Measurements from ENCODE around the gene ARID3B. TPM values are rescaled to one million over a fixed set of nuclear protein-coding genes. Genes with fewer than 3 reads are reported as not detected.
A peak's percentile ranks its signal among the peaks of the same experiment; 100 is the strongest.
"Not testable (repeated sequence)": the region's sequence is repeated elsewhere in the genome, so short reads cannot be mapped to it uniquely, and the experiment has no call there.

Gene ARID3B
- total and polyA plus RNA-seq, 12 donors, result 1.0 to 7.1 (median 3.5) TPM

DNA sequence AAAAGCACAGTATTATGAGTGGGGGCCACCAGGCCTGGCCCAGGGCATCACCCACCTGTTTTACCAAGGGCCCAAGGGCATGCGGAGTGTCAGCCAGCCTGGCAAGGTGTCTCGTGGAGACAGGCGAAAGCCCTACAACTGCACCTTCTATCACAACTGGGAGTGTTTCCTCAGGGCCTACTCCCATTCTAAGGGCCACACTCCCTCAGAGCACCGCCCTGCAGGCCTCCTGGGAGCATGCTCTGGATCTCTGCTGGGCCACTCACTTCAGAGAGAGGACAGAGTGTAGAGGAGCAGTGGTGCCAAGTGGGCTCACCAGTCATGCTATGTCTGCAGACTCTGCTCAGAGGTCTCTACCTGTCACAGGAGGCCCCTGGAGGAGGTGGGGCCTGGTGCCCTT, 53.4 kb downstream of the ARID3B start:
- H3K4me3 ChIP-seq, result no peak overlapping the region
- intact Hi-C loops (cut with DNase I), result no loop called here

GRCh38 chr15:74595271-74595670, 54.3 kb downstream of the ARID3B start:
- intact Hi-C loops (cut with DNase I), result no loop called here
- Histone ChIP-seq H3K4me3 (no peak overlapping the region), H3K4me1 (replicated peaks in 1 of 2) (peaks cover 13 to 21% of the 10 kb centered on the region in 2 donors), H3K27me3 (no peaks in the 10 kb centered on the region), H3K36me3 (replicated peaks in 1 of 2) (peaks cover 0 to 15% of the 10 kb centered on the region in 2 donors), H3K27ac (no peak overlapping the region), H3K9me3 (replicated peaks in 1 of 3) (no peaks in the 10 kb centered on the region)
- DNase-seq, result no peak
- 92 to 97% (median 94%) methylated on average over 4 to 5 of the region's 5 CpGs for WGBS, 4 donors
- TF ChIP-seq, protein P1, sequence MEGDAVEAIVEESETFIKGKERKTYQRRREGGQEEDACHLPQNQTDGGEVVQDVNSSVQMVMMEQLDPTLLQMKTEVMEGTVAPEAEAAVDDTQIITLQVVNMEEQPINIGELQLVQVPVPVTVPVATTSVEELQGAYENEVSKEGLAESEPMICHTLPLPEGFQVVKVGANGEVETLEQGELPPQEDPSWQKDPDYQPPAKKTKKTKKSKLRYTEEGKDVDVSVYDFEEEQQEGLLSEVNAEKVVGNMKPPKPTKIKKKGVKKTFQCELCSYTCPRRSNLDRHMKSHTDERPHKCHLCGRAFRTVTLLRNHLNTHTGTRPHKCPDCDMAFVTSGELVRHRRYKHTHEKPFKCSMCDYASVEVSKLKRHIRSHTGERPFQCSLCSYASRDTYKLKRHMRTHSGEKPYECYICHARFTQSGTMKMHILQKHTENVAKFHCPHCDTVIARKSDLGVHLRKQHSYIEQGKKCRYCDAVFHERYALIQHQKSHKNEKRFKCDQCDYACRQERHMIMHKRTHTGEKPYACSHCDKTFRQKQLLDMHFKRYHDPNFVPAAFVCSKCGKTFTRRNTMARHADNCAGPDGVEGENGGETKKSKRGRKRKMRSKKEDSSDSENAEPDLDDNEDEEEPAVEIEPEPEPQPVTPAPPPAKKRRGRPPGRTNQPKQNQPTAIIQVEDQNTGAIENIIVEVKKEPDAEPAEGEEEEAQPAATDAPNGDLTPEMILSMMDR (IDR thresholded peaks at IDR 0.05), result no peak
- TF ChIP-seq POLR2A (IDR thresholded peaks at IDR 0.05), result no peak

More for the DNA sequence above, 53.4 kb downstream of the ARID3B start:
- TF ChIP-seq, protein P1 (IDR thresholded peaks at IDR 0.05), result no peak
- no peak for TF ChIP-seq POLR2A (IDR thresholded peaks at IDR 0.05)
- no peaks in the 10 kb centered on the region for H3K9me3 ChIP-seq (replicated peaks in 1 of 3)
- 96 to 99% (median 97%) methylated on average over 4 of the region's 4 CpGs for WGBS, 4 donors
- peaks cover 9 to 13% of the 10 kb centered on the region in 2 donors for H3K4me1 ChIP-seq (replicated peaks in 1 of 2)
- no peak for DNase-seq
- no peak overlapping the region for H3K27ac ChIP-seq
- peaks cover 0 to 17% of the 10 kb centered on the region in 2 donors for H3K36me3 ChIP-seq (replicated peaks in 1 of 2)
- no peaks in the 10 kb centered on the region for H3K27me3 ChIP-seq

GRCh38 chr15:74596736-74597135, 55.7 kb downstream of the ARID3B start:
- DNase-seq, result peak in 1 of 7 donors; percentile 26
- H3K9me3 ChIP-seq (replicated peaks in 1 of 3); H3K27me3 ChIP-seq; H3K27ac ChIP-seq; intact Hi-C loops (cut with DNase I); H3K4me3 ChIP-seq: not testable (repeated sequence)
- 79 to 88% (median 83%) methylated on average over 10 of the region's 11 CpGs for WGBS, 4 donors
- Histone ChIP-seq H3K36me3 (replicated peaks in 1 of 2) (peaks cover 0 to 12% of the 10 kb centered on the region in 2 donors), H3K4me1 (replicated peaks in 1 of 2) (peaks cover 13 to 23% of the 10 kb centered on the region in 2 donors)

- H3K27me3 ChIP-seq; H3K4me3 ChIP-seq; DNase-seq; H3K36me3 ChIP-seq (replicated peaks in 1 of 2); intact Hi-C loops (cut with DNase I); H3K27ac ChIP-seq; H3K9me3 ChIP-seq (replicated peaks in 1 of 3): not testable (repeated sequence)
- peaks cover 13 to 25% of the 10 kb centered on the region in 2 donors for H3K4me1 ChIP-seq (replicated peaks in 1 of 2)
- 90 to 94% (median 91%) methylated on average over 12 to 15 of the region's 16 CpGs for WGBS, 4 donors
Observed at GRCh38 chr15:74597146-74597705, 56.2 kb downstream of the ARID3B start.

GRCh38 chr15:74598126-74598842, 57.3 kb downstream of the ARID3B start:
- intact Hi-C loops (cut with DNase I), result no loop called here
- Histone ChIP-seq H3K27me3 (no peaks in the 10 kb centered on the region), H3K4me3 (peak overlapping the region; percentile 17 to 56 (median 42)), H3K4me1 (replicated peaks in 1 of 2) (peaks cover 13 to 30% of the 10 kb centered on the region in 2 donors), H3K27ac (peak overlapping the region; percentile 63 to 90 (median 76)), H3K36me3 (replicated peaks in 1 of 2) (peaks cover 0 to 4% of the 10 kb centered on the region in 2 donors), H3K9me3 (replicated peaks in 1 of 3) (no peaks in the 10 kb centered on the region)
- WGBS, 4 donors, result 12 to 41% (median 22%) methylated on average over 24 to 26 of the region's 26 CpGs
- peak; percentile 94 to 98 (median 96) for DNase-seq
- peak; percentile 34 to 60 for TF ChIP-seq POLR2A (IDR thresholded peaks at IDR 0.05)
- TF ChIP-seq, protein P1 (IDR thresholded peaks at IDR 0.05), result no peak

Data from adrenal gland (tissue), 12 donors.